ENCODE measurements around the gene TRIM69. TPM values are rescaled to one million over a fixed set of nuclear protein-coding genes. Genes with fewer than 3 reads are reported as not detected.

Gene TRIM69
- total and polyA plus RNA-seq, 2 experiments from 2014 or later = 4.3 to 7.0 TPM

DNA sequence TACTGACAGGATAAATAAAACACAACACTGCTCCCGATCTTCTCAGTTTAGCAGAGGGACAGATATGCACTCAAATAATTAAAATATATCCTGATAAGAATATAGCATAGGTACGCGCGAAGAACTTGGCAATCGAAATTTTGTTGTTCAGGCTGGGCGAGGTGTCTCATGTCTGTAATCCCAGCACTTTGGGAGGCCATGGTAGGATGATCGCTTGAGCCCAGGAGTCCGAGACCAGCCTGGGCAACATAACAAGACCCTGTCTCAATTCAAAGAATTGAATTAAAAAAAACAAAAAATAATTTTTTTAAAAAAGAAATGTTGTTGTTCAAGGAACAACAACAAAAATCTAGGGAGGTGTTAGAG lies 17.4 kb upstream of the TRIM69 start:
- peaks cover 8% of the 10 kb centered on the region for H3K36me3 Mint-ChIP-seq (ENCODE audit: low read depth)
- H4K20me1 ChIP-seq (replicated peaks; ENCODE audit: insufficient read depth) = no peaks in the 10 kb centered on the region
- H3K4me2 ChIP-seq = no peak overlapping the region
- H3K4me1 Mint-ChIP-seq = peaks cover 6% of the 10 kb centered on the region
- DNase-seq (ENCODE audit: low spot score) (no peak), ATAC-seq (no peak)
- no peaks in the 10 kb centered on the region for H3K27me3 Mint-ChIP-seq (ENCODE audit: insufficient read depth, low read depth, poor library complexity)
- H3F3A ChIP-seq (replicated peaks; ENCODE audit: low read depth) = no peaks in the 10 kb centered on the region
- H3K4me1 ChIP-seq (ENCODE audit: insufficient read depth) = peaks cover 6% of the 10 kb centered on the region
- peaks cover 4% of the 10 kb centered on the region; the same call in 1 of the 2 replicates for H3K79me2 ChIP-seq (replicated peaks; ENCODE audit: insufficient read depth)
- H3K27ac Mint-ChIP-seq = no peak overlapping the region
- H3K36me3 ChIP-seq (ENCODE audit: insufficient read depth) = no peaks in the 10 kb centered on the region
- TF ChIP-seq EZH2phosphoT487 (IDR thresholded peaks at IDR 0.05; ENCODE audit: unreplicated experiment) (no peak), ZNF331 (CRISPR knock-in tag; IDR thresholded peaks at IDR 0.05; ENCODE audit: low read depth) (no peak), JUNB (IDR thresholded peaks at IDR 0.05; ENCODE audit: unreplicated experiment) (no peak), CREB1 (CRISPR knock-in tag; IDR thresholded peaks at IDR 0.05; ENCODE audit: low read depth) (no peak), POLR2AphosphoS5 (IDR thresholded peaks at IDR 0.05; ENCODE audit: low read depth) (no peak), ZNF114 (CRISPR knock-in tag; IDR thresholded peaks at IDR 0.05) (no peak), EZH2 (IDR thresholded peaks at IDR 0.05; ENCODE audit: low read depth, unreplicated experiment) (no peak), NANOG (IDR thresholded peaks at IDR 0.05; ENCODE audit: borderline replicate concordance) (no peak), STAT1 (IDR thresholded peaks at IDR 0.05; ENCODE audit: unreplicated experiment) (no peak)
- TF ChIP-seq, protein P1, sequence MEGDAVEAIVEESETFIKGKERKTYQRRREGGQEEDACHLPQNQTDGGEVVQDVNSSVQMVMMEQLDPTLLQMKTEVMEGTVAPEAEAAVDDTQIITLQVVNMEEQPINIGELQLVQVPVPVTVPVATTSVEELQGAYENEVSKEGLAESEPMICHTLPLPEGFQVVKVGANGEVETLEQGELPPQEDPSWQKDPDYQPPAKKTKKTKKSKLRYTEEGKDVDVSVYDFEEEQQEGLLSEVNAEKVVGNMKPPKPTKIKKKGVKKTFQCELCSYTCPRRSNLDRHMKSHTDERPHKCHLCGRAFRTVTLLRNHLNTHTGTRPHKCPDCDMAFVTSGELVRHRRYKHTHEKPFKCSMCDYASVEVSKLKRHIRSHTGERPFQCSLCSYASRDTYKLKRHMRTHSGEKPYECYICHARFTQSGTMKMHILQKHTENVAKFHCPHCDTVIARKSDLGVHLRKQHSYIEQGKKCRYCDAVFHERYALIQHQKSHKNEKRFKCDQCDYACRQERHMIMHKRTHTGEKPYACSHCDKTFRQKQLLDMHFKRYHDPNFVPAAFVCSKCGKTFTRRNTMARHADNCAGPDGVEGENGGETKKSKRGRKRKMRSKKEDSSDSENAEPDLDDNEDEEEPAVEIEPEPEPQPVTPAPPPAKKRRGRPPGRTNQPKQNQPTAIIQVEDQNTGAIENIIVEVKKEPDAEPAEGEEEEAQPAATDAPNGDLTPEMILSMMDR (conservative IDR thresholded peaks at IDR 0.05; ENCODE audit: low read depth in 2 of 2) = no peak
- TF ChIP-seq, protein P2, sequence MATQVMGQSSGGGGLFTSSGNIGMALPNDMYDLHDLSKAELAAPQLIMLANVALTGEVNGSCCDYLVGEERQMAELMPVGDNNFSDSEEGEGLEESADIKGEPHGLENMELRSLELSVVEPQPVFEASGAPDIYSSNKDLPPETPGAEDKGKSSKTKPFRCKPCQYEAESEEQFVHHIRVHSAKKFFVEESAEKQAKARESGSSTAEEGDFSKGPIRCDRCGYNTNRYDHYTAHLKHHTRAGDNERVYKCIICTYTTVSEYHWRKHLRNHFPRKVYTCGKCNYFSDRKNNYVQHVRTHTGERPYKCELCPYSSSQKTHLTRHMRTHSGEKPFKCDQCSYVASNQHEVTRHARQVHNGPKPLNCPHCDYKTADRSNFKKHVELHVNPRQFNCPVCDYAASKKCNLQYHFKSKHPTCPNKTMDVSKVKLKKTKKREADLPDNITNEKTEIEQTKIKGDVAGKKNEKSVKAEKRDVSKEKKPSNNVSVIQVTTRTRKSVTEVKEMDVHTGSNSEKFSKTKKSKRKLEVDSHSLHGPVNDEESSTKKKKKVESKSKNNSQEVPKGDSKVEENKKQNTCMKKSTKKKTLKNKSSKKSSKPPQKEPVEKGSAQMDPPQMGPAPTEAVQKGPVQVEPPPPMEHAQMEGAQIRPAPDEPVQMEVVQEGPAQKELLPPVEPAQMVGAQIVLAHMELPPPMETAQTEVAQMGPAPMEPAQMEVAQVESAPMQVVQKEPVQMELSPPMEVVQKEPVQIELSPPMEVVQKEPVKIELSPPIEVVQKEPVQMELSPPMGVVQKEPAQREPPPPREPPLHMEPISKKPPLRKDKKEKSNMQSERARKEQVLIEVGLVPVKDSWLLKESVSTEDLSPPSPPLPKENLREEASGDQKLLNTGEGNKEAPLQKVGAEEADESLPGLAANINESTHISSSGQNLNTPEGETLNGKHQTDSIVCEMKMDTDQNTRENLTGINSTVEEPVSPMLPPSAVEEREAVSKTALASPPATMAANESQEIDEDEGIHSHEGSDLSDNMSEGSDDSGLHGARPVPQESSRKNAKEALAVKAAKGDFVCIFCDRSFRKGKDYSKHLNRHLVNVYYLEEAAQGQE (IDR thresholded peaks at IDR 0.05; ENCODE audit: unreplicated experiment) = no peak
- TF ChIP-seq, protein P3, sequence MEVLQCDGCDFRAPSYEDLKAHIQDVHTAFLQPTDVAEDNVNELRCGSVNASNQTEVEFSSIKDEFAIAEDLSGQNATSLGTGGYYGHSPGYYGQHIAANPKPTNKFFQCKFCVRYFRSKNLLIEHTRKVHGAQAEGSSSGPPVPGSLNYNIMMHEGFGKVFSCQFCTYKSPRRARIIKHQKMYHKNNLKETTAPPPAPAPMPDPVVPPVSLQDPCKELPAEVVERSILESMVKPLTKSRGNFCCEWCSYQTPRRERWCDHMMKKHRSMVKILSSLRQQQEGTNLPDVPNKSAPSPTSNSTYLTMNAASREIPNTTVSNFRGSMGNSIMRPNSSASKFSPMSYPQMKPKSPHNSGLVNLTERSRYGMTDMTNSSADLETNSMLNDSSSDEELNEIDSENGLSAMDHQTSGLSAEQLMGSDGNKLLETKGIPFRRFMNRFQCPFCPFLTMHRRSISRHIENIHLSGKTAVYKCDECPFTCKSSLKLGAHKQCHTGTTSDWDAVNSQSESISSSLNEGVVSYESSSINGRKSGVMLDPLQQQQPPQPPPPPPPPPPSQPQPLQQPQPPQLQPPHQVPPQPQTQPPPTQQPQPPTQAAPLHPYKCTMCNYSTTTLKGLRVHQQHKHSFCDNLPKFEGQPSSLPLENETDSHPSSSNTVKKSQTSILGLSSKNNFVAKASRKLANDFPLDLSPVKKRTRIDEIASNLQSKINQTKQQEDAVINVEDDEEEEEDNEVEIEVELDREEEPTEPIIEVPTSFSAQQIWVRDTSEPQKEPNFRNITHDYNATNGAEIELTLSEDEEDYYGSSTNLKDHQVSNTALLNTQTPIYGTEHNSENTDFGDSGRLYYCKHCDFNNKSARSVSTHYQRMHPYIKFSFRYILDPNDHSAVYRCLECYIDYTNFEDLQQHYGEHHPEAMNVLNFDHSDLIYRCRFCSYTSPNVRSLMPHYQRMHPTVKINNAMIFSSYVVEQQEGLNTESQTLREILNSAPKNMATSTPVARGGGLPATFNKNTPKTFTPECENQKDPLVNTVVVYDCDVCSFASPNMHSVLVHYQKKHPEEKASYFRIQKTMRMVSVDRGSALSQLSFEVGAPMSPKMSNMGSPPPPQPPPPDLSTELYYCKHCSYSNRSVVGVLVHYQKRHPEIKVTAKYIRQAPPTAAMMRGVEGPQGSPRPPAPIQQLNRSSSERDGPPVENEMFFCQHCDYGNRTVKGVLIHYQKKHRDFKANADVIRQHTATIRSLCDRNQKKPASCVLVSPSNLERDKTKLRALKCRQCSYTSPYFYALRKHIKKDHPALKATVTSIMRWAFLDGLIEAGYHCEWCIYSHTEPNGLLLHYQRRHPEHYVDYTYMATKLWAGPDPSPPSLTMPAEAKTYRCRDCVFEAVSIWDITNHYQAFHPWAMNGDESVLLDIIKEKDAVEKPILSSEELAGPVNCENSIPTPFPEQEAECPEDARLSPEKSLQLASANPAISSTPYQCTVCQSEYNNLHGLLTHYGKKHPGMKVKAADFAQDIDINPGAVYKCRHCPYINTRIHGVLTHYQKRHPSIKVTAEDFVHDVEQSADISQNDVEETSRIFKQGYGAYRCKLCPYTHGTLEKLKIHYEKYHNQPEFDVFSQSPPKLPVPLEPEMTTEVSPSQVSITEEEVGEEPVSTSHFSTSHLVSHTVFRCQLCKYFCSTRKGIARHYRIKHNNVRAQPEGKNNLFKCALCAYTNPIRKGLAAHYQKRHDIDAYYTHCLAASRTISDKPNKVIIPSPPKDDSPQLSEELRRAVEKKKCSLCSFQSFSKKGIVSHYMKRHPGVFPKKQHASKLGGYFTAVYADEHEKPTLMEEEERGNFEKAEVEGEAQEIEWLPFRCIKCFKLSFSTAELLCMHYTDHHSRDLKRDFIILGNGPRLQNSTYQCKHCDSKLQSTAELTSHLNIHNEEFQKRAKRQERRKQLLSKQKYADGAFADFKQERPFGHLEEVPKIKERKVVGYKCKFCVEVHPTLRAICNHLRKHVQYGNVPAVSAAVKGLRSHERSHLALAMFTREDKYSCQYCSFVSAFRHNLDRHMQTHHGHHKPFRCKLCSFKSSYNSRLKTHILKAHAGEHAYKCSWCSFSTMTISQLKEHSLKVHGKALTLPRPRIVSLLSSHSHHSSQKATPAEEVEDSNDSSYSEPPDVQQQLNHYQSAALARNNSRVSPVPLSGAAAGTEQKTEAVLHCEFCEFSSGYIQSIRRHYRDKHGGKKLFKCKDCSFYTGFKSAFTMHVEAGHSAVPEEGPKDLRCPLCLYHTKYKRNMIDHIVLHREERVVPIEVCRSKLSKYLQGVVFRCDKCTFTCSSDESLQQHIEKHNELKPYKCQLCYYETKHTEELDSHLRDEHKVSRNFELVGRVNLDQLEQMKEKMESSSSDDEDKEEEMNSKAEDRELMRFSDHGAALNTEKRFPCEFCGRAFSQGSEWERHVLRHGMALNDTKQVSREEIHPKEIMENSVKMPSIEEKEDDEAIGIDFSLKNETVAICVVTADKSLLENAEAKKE (CRISPR knock-in tag; IDR thresholded peaks at IDR 0.05) = no peak
- TF ChIP-seq, protein P4, sequence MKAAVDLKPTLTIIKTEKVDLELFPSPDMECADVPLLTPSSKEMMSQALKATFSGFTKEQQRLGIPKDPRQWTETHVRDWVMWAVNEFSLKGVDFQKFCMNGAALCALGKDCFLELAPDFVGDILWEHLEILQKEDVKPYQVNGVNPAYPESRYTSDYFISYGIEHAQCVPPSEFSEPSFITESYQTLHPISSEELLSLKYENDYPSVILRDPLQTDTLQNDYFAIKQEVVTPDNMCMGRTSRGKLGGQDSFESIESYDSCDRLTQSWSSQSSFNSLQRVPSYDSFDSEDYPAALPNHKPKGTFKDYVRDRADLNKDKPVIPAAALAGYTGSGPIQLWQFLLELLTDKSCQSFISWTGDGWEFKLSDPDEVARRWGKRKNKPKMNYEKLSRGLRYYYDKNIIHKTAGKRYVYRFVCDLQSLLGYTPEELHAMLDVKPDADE (IDR thresholded peaks at IDR 0.05) = no peak
- H3K4me3 Mint-ChIP-seq = no peak overlapping the region
- no peaks in the 10 kb centered on the region for H3K9me3 Mint-ChIP-seq
- H2AFZ ChIP-seq = no peak overlapping the region
- no peak overlapping the region for H3K27ac ChIP-seq (ENCODE audit: low read depth)
- H3K4me3 ChIP-seq = no peak overlapping the region
- H3K27me3 ChIP-seq (ENCODE audit: insufficient read depth) = no peaks in the 10 kb centered on the region
- no peaks in the 10 kb centered on the region for H3K9me2 ChIP-seq (ENCODE audit: insufficient read depth)

Measured in GM23338 (cell line).